Pancreas (tissue), 10 donors: ENCODE data around the gene SIN3B. TPM values are rescaled to one million over a fixed set of nuclear protein-coding genes. Genes with fewer than 3 reads are reported as not detected.
A peak's percentile ranks its signal among the peaks of the same experiment; 100 is the strongest.
"Not testable (repeated sequence)": the region's sequence is repeated elsewhere in the genome, so short reads cannot be mapped to it uniquely, and the experiment has no call there.

Experiments
- ATAC-seq, 4 donors: fragments of 200-7000 bp; cut with Tn5 transposase; one replicate each; pipeline versions ENCODE4 v1.8.0 to v1.9.1; 2020; ENCODE audit warnings: mild to moderate bottlenecking in 4 of 4, moderate library complexity in 4 of 4
- DNase-seq, 6 donors: peaks; one replicate each; pipeline ENCODE4 v3.0.0-alpha.2; 2020
- FAIRE-seq: peaks from 2 replicates; lab custom pipeline; 2012; peaks lifted over from hg19 to GRCh38; lab: Jason Lieb, UNC
- H3K27ac ChIP-seq, 4 donors: fragments of 200-600 bp; sonication (generic); 1 replicate in 3 of 4; 2 replicates in 1 of 4; pipeline versions ENCODE4 v1.5.0 to v1.8.0; 2020
- H3K27me3 ChIP-seq, 4 donors: fragments of 200-600 bp; one replicate each; pipeline ENCODE4 v1.8.0; 2021
- H3K36me3 ChIP-seq, 3 donors: fragments of 200-600 bp; sonication (generic) in 1 of 3; one replicate each; pipeline versions ENCODE4 v1.5.0 to v1.8.0; 2020 to 2021
- H3K4me1 ChIP-seq, 3 donors: fragments of 200-600 bp; one replicate each; pipeline ENCODE4 v1.8.0; 2021
- H3K4me3 ChIP-seq, 4 donors: fragments of 200-600 bp; sonication (generic) in 2 of 4; one replicate each; pipeline versions ENCODE4 v1.5.0 to v1.8.0; 2020 to 2021
- H3K9me3 ChIP-seq, 4 donors: fragments of 200-600 bp; one replicate each; pipeline ENCODE4 v1.8.0; 2021
- WGBS, 2 donors: extraction: QIAGEN DNeasy Blood & Tissue Kit; methylation state at CpG; one replicate each; pipeline ENCODE4 v1.1.7; 2013; 5-methylcytosine and 5-hydroxymethylcytosine counted together
- intact Hi-C, 3 donors: fragments of 100-400 bp; cut with DNase I; formaldehyde crosslinking; loops; one replicate each; pipeline versions ENCODE4 v1.11.1 to v1.14.2; 2022
- polyA plus RNA-seq, 2 donors: library from polyadenylated mRNA; stranded (reverse); fragments of 200-250 nt; gene quantifications; one replicate each; pipeline ENCODE4 v1.2.3, GENCODE V29; 2013
- total RNA-seq, 6 donors: library from RNA; stranded (reverse); fragmentation: NEBNext Ultra II Directional in 4 of 6; extraction: Animal tissue kit (Norgen Biotek cat#: 25700) in 4 of 6; gene quantifications; one replicate each; pipeline versions ENCODE4 v1.2.1 to v1.2.4, GENCODE V29; 2021 to 2023
- TF ChIP-seq, protein P1 (sequence below), 4 donors: fragments of 200-600 bp; sonication (generic) in 3 of 4; IDR thresholded peaks; one replicate each; pipeline versions ENCODE4 v1.5.0 to v1.8.0; 2021; ENCODE audit warnings: antibody characterized with exemption in 4 of 4
- donor health status: healthy with polysubstance abuse.
- donor health status: DM: no; HTN: no; CAD: no; lungs with moderate emphysema.
- donor health status: DM: no; HTN: no; CAD: no.
- donor health status: control.
- donor health status: control.
- donor health status: Bipolar disorder and iron deficiency.
- donor health status: DM: yes; HTN: yes; CAD: no.
- donor health status: DM: no; HTN: no; CAD: no.
- donor health status: DM: no; HTN: no; CAD: no.
- donor health status: DM: yes; HTN: yes; CAD: no.

The SIN3B gene
- total and polyA plus RNA-seq, 8 donors, result 13.6 to 51.8 (median 20.1) TPM

DNA sequence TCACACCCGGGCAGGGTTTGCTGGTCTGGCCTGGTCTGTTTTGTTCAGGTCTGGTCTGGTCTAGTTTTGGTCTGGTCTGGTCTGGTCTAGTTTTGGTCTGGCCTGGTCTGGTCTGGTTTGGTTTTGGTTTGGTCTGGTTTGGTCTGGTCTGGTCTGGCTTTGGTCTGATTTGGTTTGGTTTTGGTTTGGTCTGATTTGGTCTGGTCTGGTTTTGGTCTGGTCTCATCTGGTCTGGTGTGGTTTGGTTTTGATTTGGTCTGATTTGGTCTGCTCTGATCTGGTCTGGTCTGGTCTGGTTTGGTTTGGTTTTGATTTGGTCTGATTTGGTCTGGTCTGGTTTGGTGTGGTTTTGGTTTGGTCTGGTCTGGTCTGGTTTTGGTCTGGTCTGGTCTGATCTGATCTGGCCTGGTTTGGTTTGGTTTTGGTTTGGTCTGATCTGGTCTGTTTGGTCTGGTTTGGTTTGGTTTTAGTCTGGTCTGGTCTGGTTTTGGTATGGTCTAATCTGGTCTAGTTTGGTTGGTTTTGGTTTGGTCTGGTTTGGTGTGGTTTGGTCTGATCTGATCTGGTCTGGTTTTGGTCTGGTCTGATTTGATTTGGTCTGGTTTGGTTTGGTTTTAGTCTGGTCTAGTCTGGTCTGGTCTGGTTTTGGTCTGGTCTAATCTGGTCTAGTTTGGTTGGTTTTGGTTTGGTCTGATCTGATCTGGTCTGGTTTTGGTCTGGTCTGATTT, 45.2 kb downstream of the SIN3B start:
- peaks cover 0 to 52% (median 20%) of the 10 kb centered on the region in 3 donors for H3K36me3 ChIP-seq
- 85 to 92% methylated on average over 1 of the region's 1 CpG for WGBS, 2 donors
- H3K27ac ChIP-seq, result no peak overlapping the region
- H3K9me3 ChIP-seq, result no peaks in the 10 kb centered on the region
- intact Hi-C loops, result no loop called here
- no peak overlapping the region for H3K4me3 ChIP-seq
- TF ChIP-seq, protein P1, sequence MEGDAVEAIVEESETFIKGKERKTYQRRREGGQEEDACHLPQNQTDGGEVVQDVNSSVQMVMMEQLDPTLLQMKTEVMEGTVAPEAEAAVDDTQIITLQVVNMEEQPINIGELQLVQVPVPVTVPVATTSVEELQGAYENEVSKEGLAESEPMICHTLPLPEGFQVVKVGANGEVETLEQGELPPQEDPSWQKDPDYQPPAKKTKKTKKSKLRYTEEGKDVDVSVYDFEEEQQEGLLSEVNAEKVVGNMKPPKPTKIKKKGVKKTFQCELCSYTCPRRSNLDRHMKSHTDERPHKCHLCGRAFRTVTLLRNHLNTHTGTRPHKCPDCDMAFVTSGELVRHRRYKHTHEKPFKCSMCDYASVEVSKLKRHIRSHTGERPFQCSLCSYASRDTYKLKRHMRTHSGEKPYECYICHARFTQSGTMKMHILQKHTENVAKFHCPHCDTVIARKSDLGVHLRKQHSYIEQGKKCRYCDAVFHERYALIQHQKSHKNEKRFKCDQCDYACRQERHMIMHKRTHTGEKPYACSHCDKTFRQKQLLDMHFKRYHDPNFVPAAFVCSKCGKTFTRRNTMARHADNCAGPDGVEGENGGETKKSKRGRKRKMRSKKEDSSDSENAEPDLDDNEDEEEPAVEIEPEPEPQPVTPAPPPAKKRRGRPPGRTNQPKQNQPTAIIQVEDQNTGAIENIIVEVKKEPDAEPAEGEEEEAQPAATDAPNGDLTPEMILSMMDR (IDR thresholded peaks at IDR 0.05), result no peak
- no peaks in the 10 kb centered on the region for H3K4me1 ChIP-seq
- FAIRE-seq (no peak), DNase-seq (no peak), ATAC-seq (no peak)
- H3K27me3 ChIP-seq, result no peaks in the 10 kb centered on the region

DNA sequence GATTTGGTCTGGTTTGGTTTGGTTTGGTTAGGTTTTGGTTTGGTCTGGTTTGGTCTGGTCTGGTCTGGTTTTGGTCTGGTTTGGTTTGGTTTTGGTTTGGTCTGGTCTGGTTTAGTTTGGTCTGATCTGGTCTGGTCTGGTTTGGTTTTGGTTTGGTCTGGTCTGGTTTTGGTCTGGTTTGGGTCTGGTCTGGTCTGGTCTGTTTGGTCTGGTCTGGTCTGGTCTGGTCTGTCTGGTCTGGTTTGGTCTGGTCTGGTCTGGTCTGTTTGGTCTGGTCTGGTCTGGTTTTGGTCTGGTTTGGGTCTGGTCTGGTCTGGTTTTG, 45.7 kb downstream of the SIN3B start:
- H3K27me3 ChIP-seq, H3K4me3 ChIP-seq, H3K9me3 ChIP-seq, H3K27ac ChIP-seq, ATAC-seq, H3K4me1 ChIP-seq, intact Hi-C loops: not testable (repeated sequence)
- DNase-seq, result peak in 1 of 6 donors; percentile 0
- H3K36me3 ChIP-seq, result peaks cover 0 to 46% (median 20%) of the 10 kb centered on the region in 3 donors
- peak; percentile 17 for FAIRE-seq

DNA sequence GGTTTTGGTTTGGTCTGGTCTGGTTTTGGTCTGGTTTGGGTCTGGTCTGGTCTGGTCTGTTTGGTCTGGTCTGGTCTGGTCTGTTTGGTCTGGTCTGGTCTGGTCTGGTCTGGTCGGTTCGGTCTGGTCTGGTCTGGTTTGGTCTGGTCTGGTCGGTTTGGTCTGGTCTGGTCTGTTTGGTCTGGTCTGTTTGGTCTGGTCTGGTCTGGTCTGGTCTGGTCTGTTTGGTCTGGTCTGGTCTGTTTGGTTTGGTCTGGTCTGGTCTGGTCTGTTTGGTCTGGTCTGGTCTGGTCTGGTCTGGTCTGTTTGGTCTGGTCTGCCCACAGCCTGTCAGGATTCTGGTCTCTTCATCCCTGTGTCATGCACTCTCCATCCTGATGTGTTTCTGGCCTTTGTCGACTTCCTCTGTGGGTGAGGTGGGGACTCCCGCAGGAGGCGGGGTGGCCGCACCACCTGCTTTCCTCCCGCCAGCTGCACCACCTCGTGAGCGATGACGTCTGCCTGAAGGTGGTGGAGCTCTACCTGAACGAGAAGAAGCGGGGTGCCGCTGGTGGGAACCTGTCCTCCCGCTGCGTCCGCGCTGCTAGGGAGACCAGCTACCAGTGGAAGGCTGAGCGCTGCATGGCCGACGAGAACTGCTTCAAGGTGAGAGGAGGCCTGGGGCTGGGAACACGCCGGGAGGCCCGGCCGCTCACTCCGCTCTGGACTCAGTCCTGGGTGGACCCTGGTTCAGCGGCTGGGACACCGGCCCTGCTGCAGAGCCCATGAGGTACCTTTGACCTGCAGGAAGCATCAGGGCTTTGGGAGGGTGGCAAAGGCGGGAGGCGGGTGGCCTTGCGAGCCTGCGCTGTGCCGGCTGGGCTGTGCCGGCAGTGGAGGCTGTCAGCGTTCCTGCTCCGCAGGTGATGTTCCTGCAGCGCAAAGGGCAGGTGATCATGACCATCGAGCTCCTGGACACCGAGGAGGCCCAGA, 46.7 kb downstream of the SIN3B start:
- Histone ChIP-seq H3K4me1 (no peaks in the 10 kb centered on the region), H3K9me3 (no peaks in the 10 kb centered on the region), H3K4me3 (no peak overlapping the region), H3K27me3 (no peaks in the 10 kb centered on the region), H3K27ac (no peak overlapping the region), H3K36me3 (peaks cover 0 to 40% (median 20%) of the 10 kb centered on the region in 3 donors)
- no peak for ATAC-seq
- intact Hi-C loops, result no loop called here
- TF ChIP-seq, protein P1 (IDR thresholded peaks at IDR 0.05), result no peak
- peak in 2 of 6 donors; percentile 13 to 66 for DNase-seq
- WGBS, 2 donors, result 95 to 96% methylated on average over 39 of the region's 39 CpGs
- no peak for FAIRE-seq

DNA sequence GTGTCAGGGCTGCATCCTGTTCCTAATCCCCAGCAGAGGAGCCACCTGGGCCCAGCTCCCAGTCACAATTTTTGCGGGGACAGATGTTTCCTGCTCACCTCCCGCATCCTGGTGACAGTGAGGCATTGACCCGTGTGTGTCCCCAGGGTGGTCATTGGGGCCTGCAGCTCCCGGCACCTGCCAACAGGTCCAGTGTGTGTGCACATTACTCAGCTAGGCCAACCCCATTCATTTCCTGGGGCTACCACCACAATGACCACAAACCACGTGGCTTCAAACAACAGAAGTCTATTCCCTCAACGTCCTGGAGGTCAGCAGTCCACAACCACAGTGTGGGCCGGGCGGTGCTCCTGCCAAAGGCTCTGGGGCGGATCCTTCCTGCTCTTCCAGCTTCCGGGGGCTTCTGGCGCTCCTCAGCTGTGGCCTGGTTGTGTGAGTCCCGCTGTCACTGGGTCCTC, 47.7 kb downstream of the SIN3B start:
- FAIRE-seq, result no peak
- TF ChIP-seq, protein P1 (IDR thresholded peaks at IDR 0.05), result no peak
- peak in 1 of 6 donors; percentile 61 for DNase-seq
- WGBS, 2 donors, result 87 to 93% methylated on average over 12 of the region's 12 CpGs
- Histone ChIP-seq H3K9me3 (no peaks in the 10 kb centered on the region), H3K4me1 (no peaks in the 10 kb centered on the region), H3K4me3 (no peak overlapping the region), H3K36me3 (peaks cover 0 to 35% (median 20%) of the 10 kb centered on the region in 3 donors), H3K27me3 (no peaks in the 10 kb centered on the region), H3K27ac (no peak overlapping the region)
- intact Hi-C loops, result no loop called here
- peak in 2 of 4 donors; percentile 11 to 21 for ATAC-seq

DNA sequence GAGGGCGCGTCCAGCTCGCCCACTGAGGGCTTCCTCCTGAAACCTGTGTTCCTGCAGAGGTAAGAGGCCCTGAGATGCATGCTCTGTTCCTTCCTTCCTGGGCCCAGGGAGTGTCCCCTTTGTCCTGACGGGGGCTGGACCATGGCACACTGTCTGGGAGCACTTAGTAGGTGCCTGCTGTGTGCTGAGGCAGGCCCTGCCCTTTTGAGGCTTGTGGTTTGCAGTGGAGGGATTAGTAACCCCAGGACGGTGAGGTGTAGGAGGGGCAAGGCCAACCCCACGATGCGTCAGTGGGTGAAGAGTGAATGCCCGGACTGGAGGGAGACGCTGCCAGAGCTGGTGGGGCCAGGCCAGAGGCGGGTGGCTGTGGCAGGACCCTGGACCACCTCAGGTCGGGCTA, 48.4 kb downstream of the SIN3B start:
- Histone ChIP-seq H3K27me3 (no peaks in the 10 kb centered on the region), H3K9me3 (no peaks in the 10 kb centered on the region), H3K27ac (no peak overlapping the region), H3K4me3 (no peak overlapping the region), H3K4me1 (no peaks in the 10 kb centered on the region), H3K36me3 (peaks cover 0 to 35% (median 20%) of the 10 kb centered on the region in 3 donors)
- peak in 1 of 6 donors; percentile 59 for DNase-seq
- TF ChIP-seq, protein P1 (IDR thresholded peaks at IDR 0.05), result no peak
- 89% methylated on average over 11 of the region's 11 CpGs for WGBS, 2 donors
- intact Hi-C loops, result no loop called here
- no peak for FAIRE-seq
- ATAC-seq, result no peak
